Measurements from ENCODE around the gene SLC8A1. TPM values are rescaled to one million over a fixed set of nuclear protein-coding genes. Genes with fewer than 3 reads are reported as not detected.
A peak's percentile ranks its signal among the peaks of the same experiment; 100 is the strongest.

Gene SLC8A1
- total RNA-seq, 1 experiment from 2014 or later, result 5.4 TPM

- DNase-seq (ENCODE audit: extremely low read depth, low read depth), result no peak
These were observed 20.9 kb downstream of the SLC8A1 start for GRCh38 chr2:40430776-40431599.

- DNase-seq (ENCODE audit: extremely low read depth, low read depth), result no peak
These were observed 23.5 kb downstream of the SLC8A1 start for GRCh38 chr2:40428439-40428838.

DNA sequence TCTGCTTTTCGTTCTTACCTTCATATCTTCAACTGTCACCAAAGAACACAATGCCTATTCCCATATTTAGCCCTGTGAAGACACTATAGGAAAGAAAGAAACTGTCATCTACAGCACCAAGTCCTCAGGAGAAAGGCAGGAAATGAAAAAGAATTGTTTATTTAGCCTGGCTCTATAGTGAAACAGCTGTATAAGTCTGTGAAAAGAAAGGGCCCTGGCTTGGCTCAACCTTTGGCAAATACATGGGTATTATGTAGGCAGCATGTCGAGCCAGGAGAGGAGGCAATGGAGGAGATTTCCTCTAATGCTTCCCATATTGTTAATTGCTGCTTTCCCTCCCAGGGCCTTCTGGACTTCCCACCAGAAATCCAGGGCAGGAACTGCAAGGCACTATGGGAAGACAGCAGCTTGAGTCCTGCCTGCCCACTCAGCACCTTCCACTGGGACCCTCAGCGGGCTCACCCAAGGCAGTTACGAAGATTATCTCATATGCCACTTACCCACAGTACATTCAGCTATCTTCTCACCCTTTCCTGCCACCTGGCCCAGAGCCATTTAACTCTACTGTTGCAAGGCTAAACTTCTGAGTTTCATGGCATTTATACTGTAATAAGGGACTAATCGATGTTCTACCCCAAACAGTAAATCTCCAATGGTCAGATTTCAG is 30.1 kb downstream of the SLC8A1 start:
- no peak for DNase-seq (ENCODE audit: extremely low read depth, low read depth)

- DNase-seq (ENCODE audit: extremely low read depth, low read depth), result no peak
These were observed 31.4 kb downstream of the SLC8A1 start for GRCh38 chr2:40420478-40420877.

DNA sequence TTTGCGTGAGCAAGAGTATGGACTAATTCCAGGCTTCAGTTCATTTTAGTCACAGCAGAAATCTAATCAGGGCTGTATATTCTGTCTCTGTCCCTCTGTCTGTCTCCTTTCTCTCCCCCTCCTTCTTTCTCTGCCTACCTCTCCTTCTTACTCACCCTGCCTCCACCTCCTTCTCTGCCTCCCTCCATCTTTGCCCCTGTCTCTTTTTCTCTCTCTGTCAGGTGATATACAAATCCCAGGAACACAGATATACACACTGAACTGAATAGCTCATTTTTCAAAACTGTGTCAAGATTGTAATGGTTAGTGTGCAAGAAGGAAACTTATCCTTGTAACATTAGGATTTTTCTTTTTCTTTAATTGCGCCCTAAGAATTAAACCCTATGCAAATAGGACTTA is 32.5 kb downstream of the SLC8A1 start:
- no peak for DNase-seq (ENCODE audit: extremely low read depth, low read depth)

DNA sequence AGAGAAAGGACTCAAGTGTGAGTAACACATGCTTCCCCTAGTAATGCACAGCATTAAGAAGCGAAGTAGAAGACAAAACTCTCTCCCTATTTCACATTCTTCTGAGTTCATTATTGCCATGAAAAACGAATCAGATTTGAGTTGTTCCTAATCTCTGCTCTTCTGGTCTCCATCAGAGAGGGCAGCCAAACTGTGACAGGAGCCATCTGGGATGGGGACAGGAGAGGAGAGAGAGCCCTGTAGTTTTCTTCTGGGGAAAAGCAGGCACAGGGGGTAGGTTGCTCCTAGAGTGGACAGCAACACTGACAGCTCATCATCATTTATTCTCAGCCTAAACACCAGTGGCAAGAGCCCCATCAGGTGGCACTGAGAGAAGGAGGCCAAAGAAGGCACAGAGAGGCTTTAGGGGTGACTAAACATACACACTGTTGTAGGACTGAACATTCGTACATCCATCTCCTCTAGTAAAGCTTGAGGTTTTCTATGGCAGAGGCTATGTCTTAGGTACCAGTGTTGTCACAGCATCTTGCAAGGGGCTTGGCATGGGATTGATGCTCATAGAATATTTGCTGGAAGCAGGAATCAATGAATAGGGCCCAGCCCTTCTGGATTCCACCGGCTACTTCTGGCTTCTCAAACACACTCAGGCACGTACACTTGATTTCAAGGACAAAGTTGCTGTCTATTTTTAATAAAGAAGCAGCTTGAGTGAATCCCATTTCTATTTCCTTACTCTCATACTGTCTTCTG is 33.1 kb downstream of the SLC8A1 start:
- no peak for DNase-seq (ENCODE audit: extremely low read depth, low read depth)

- no peak for DNase-seq (ENCODE audit: extremely low read depth, low read depth)
These were observed 35.4 kb downstream of the SLC8A1 start for GRCh38 chr2:40416486-40416885.

DNA sequence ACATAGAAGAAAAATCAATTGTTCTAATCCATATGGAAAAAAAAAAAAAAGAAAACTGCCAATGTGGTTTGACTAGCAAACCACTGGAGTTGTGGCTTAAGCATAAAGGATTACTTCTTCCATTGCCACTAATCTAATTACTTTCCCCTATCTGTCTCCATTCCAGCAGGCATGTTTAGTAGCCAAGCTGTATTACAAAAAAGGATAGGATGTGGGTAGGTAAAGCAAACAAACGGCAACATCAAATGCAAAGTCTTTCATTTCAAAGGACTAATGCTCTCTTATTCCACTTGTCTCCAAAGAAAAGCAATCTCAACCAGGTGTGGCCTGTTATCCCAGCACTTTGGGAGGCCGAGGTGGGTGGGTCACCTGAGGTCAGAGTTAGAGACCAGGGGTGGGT is 36.5 kb downstream of the SLC8A1 start:
- DNase-seq (ENCODE audit: extremely low read depth, low read depth), result no peak

GRCh38 chr2:40412456-40412855 is 39.4 kb downstream of the SLC8A1 start:
- DNase-seq (ENCODE audit: extremely low read depth, low read depth), result no peak

DNA sequence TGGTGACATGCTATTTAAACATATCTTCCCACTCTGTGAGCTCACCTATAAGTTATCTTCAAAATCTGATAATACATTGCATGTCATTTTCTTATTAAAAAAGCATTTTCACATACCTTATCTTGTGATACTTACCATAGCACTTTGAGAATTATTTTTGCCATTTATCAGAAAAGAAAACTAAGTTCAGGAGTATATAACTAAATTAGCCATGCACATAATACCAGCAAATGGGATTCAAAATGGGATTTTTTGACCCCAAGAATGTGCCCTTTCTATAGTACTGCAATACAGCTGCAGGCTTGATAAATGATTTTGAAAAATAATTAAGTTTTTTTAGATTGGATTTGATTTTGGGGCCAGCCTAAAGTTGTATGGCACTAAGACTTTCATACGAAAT is 41.2 kb downstream of the SLC8A1 start:
- no peak for DNase-seq (ENCODE audit: extremely low read depth, low read depth)

- no peak for DNase-seq (ENCODE audit: extremely low read depth, low read depth)
These were observed 42.2 kb downstream of the SLC8A1 start for GRCh38 chr2:40409734-40410133.

- no peak for DNase-seq (ENCODE audit: extremely low read depth, low read depth)
These were observed 45.2 kb downstream of the SLC8A1 start for GRCh38 chr2:40406485-40407289.

DNA sequence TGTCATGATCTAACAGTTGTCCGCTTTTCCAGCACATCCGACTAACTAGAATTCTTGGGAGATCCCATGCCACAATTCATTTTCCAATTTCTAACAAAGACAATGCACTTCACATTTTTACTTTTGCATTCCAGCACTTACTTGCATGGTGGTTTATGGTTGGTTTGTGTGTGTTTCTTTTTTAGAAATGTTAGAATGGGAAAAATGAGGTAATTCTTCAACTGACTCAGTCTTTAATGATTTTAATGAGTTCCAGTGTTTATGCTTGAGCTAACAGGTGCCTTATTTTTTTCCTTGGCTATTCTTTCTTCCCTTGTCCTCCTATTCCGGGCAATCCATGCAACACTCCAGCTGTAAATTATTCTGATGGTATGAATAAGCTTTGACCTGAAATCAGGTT is 46.4 kb downstream of the SLC8A1 start:
- DNase-seq (ENCODE audit: extremely low read depth, low read depth), result no peak

GRCh38 chr2:40404517-40404916 is 47.4 kb downstream of the SLC8A1 start:
- no peak for DNase-seq (ENCODE audit: extremely low read depth, low read depth)

DNA sequence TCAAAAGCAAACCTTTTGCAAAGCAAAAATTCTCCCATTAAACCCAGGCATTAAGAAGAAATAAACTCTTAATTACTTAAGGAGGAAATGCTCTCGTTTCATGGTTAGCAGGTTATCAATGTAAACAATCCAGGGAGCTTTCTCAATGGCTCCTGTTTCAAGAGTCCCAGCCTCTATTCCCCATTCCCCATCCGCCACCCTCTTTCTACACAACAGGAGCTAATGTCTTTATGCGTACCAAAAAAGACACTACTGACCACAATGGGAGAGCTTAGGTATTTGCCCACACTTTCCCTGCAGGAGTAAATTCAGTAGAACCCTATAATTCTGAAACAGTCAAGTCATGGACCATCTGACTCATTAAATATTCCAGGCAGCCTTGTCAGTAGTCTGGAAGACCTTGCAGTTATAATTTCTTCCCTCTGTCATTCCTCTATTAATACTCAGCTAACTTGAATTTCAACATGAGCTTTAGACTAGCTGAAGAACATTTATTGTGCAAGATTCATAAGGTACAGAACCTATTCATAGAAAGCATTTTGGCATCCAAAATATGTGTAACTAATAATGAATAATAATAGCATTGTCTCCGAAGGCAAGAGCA is 48.6 kb downstream of the SLC8A1 start:
- DNase-seq (ENCODE audit: extremely low read depth, low read depth), result no peak

DNA sequence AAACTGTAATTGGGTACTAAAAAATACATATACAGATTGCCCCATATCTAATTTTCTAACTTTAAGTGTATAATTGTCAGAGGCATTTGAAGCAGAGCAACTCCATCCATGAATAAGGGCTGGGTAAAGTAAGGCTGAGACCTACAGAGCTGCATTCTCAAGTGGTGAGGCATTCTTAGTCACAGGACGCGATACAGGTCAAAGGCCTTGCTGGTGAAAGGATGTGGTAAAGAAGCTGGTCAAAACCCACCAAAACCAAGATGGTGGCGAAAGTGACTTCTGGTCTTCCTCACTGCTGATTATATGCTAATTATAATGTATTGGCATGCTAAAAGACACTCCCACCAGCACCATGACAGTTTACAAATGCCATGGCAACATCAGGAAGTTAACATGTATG is 50.0 kb downstream of the SLC8A1 start:
- DNase-seq (ENCODE audit: extremely low read depth, low read depth), result peak; percentile 52

DNA sequence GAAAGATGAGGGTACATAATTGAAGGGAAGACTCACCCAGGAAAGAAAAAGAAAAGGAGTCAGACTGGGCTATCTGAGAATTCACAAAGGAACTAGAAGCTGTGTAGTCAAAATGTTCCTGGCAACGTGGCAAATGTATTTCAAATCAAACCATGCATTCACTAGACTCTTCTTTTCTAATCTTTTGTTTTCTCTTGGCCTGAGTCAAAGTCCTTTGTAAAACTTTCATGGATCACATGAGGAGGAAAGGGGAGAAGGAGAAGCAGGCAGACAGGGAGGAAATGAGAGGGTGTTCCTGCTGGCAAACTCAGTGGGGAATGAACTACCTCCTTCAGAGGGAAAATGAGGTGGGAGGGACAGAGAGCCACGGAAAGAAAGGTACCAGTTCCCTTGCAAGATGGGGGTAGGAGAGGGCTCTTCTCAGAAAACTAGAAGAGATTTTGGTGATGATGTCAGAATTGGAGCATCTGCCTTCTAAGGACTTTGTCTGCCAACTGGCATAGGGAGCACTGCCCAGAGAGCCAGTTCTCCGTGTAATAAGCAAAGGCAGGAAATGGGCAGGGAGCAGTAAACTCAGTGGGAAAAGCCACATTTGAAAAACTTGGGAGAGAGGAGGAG is 51.4 kb downstream of the SLC8A1 start:
- DNase-seq (ENCODE audit: extremely low read depth, low read depth), result no peak

GRCh38 chr2:40397765-40398164 is 54.1 kb downstream of the SLC8A1 start:
- DNase-seq (ENCODE audit: extremely low read depth, low read depth), result no peak

DNA sequence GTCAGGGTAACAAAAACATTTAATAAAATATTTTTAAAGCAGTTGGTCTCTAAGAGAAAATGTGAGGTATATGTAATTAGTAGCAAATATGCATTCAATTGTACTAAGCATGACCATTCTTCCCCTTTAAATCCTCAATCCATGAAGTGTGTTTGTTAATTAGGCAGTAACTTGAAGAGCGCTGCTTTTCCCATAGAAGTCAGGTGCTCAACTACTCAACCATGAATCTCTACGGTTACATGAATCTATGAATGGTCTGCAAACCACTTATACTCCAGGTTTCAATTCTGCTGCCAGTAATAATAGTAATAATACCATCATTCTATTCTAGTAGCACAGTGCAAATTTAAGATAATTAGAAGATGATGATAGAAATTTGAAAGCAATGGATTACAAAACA is 55.8 kb downstream of the SLC8A1 start:
- DNase-seq (ENCODE audit: extremely low read depth, low read depth), result no peak

All from NCI-H460 (cell line).